Psoas muscle (tissue), 8 donors: ENCODE results near the gene MESP2. TPM values are rescaled to one million over a fixed set of nuclear protein-coding genes. Genes with fewer than 3 reads are reported as not detected.

Experiments
- ATAC-seq, 4 donors: fragments of 200-7000 bp; cut with Tn5 transposase; one replicate each; pipeline ENCODE4 v1.9.1; 2020; ENCODE audit warnings: moderate library complexity in 3 of 4, mild to moderate bottlenecking in 2 of 4
- DNase-seq, 2 donors: peaks; one replicate each; pipeline ENCODE4 v3.0.0-alpha.2; 2020
- H3K27ac ChIP-seq: fragments of 200-600 bp; one replicate; pipeline ENCODE4 v1.8.0; 2022
- H3K27me3 ChIP-seq, 3 donors: fragments of 200-600 bp in 1 of 3; one replicate each; pipeline versions ENCODE4 v1.6.1 to v1.8.0; 2013 to 2022; ENCODE audit warnings: low read length in 2 of 3, mild to moderate bottlenecking in 2 of 3, moderate library complexity in 1 of 3; ENCODE audit not compliant: insufficient read depth in 3 of 3
- H3K36me3 ChIP-seq, 2 donors: fragments of 200-600 bp in 1 of 2; one replicate each; pipeline versions ENCODE4 v1.6.1 to v1.8.0; 2013 to 2022; ENCODE audit warnings: low read depth in 1 of 2, mild to moderate bottlenecking in 1 of 2, moderate library complexity in 1 of 2; ENCODE audit not compliant: insufficient read depth in 1 of 2
- H3K4me1 ChIP-seq: fragments of 200-600 bp; one replicate; pipeline ENCODE4 v1.8.0; 2022
- H3K4me3 ChIP-seq: fragments of 200-600 bp; one replicate; pipeline ENCODE4 v1.8.0; 2022; ENCODE audit warnings: mild to moderate bottlenecking
- H3K9me3 ChIP-seq: fragments of 200-600 bp; one replicate; pipeline ENCODE4 v1.8.0; 2022
- CTCF ChIP-seq: fragments of 200-600 bp; IDR thresholded peaks from one replicate; pipeline ENCODE4 v1.8.0; 2022; ENCODE audit warnings: antibody characterized with exemption
- WGBS, 3 donors: extraction: QIAGEN DNeasy Blood & Tissue Kit; methylation state at CpG; one replicate each; pipeline versions ENCODE4 v1.1.6 to v1.1.7; 2013; 5-methylcytosine and 5-hydroxymethylcytosine counted together
- intact Hi-C, 2 donors: fragments of 100-400 bp; cut with DNase I; formaldehyde crosslinking; loops; one replicate each; pipeline versions ENCODE4 v1.11.0 to v1.14.2; 2022
- long read RNA-seq, 2 donors: library from polyadenylated mRNA; unstranded; transcript quantifications; one replicate each; pipeline ENCODE4 v2.0.0, GENCODE V29; 2021
- polyA plus RNA-seq, 3 donors: library from polyadenylated mRNA; stranded (reverse); fragments of 200-250 nt; gene quantifications; one replicate each; pipeline ENCODE4 v1.2.3, GENCODE V29; 2013
- total RNA-seq, 4 donors: library from RNA; stranded (reverse); fragmentation: NEBNext Ultra II Directional in 2 of 4; extraction: Animal tissue kit (Norgen Biotek cat#: 25700) in 2 of 4; gene quantifications; one replicate each; pipeline versions ENCODE4 v1.2.1 to v1.2.4, GENCODE V29; 2021 to 2023
- donor health status: healthy with polysubstance abuse.
- donor health status: DM: no; HTN: no; CAD: no; lungs with moderate emphysema.
- donor health status: Bipolar disorder and iron deficiency.
- donor health status: healthy.
- donor health status: DM: yes; HTN: yes; CAD: no.
- donor health status: DM: no; HTN: no; CAD: no.
- donor health status: DM: no; HTN: no; CAD: no.
- donor health status: DM: yes; HTN: yes; CAD: no.

The MESP2 gene
- total RNA-seq: under 1 TPM in 1 of 4 donors, not detected in 3; 0.38 TPM
- under 1 TPM in 2 of 3 donors, not detected in 1; 0.17 to 0.20 TPM for polyA plus RNA-seq
- long read RNA-seq, donor 1: 0 reads
- long read RNA-seq, donor 2: 0 reads

GRCh38 chr15:89776274-89777072 is at the start of gene MESP2:
MESP2 (plus strand) TSS chr15:89776332; CDS start chr15:89776358, 26 bp downstream.
- WGBS, 3 donors: 2 to 10% (median 7%) methylated on average over 62 to 82 of the region's 82 CpGs
- Histone ChIP-seq H3K9me3 (no peaks in the 10 kb centered on the region), H3K27me3 (no peaks in the 10 kb centered on the region), H3K4me3 (peak within 1 kb of the TSS; percentile 66), H3K4me1 (peaks cover 5% of the 10 kb centered on the region), H3K27ac (no peak within 1 kb of the TSS), H3K36me3 (no peaks in the 10 kb centered on the region)
- intact Hi-C loops: loop anchor here in 1 of 2 donors (5.0 kb wide), 1 partner anchor 56 kb away; no protein-coding TSS in a partner anchor
- peak; percentile 87 to 92 for DNase-seq
- peak; percentile 84 to 96 (median 88) for ATAC-seq
- TF ChIP-seq CTCF: peak; percentile 45

- no peaks in the 10 kb centered on the region for H3K4me1 ChIP-seq
- H3K27me3 ChIP-seq: no peaks in the 10 kb centered on the region
- ATAC-seq (peak in 3 of 4 donors; percentile 81 to 95 (median 93)), DNase-seq (no peak)
- 5 to 14% (median 10%) methylated on average over 2 of the region's 2 CpGs for WGBS, 3 donors
- H3K9me3 ChIP-seq: no peaks in the 10 kb centered on the region
- H3K4me3 ChIP-seq: no peak overlapping the region
- peak overlapping the region; percentile 41 for H3K27ac ChIP-seq
- no peaks in the 10 kb centered on the region for H3K36me3 ChIP-seq
- no peak for TF ChIP-seq CTCF
- intact Hi-C loops: no loop called here
Observed at GRCh38 chr15:89728254-89728653, 47.9 kb upstream of the MESP2 start.

- H3K4me3 ChIP-seq: no peak overlapping the region
- H3K4me1 ChIP-seq: no peaks in the 10 kb centered on the region
- H3K27me3 ChIP-seq: no peaks in the 10 kb centered on the region
- no peak overlapping the region for H3K27ac ChIP-seq
- no peaks in the 10 kb centered on the region for H3K36me3 ChIP-seq
- DNase-seq: no peak
- intact Hi-C loops: no loop called here
- ATAC-seq: no peak
- no peak for TF ChIP-seq CTCF
- no peaks in the 10 kb centered on the region for H3K9me3 ChIP-seq
- 90 to 91% (median 90%) methylated on average over 5 of the region's 5 CpGs for WGBS, 3 donors
Observed at GRCh38 chr15:89731275-89731674, 44.9 kb upstream of the MESP2 start.

- no peaks in the 10 kb centered on the region for H3K4me1 ChIP-seq
- TF ChIP-seq CTCF: no peak
- no peaks in the 10 kb centered on the region for H3K27me3 ChIP-seq
- no peaks in the 10 kb centered on the region for H3K36me3 ChIP-seq
- intact Hi-C loops: no loop called here
- H3K27ac ChIP-seq: no peak overlapping the region
- no peak for ATAC-seq
- WGBS, 3 donors: 37 to 44% (median 41%) methylated on average over 8 of the region's 8 CpGs
- no peak for DNase-seq
- no peak overlapping the region for H3K4me3 ChIP-seq
- no peaks in the 10 kb centered on the region for H3K9me3 ChIP-seq
Observed at GRCh38 chr15:89732451-89733172, 43.5 kb upstream of the MESP2 start.
